B cell (primary cell): ENCODE measurements around the gene USH1C. TPM values are rescaled to one million over a fixed set of nuclear protein-coding genes. Genes with fewer than 3 reads are reported as not detected.

Experiments used
- ATAC-seq: fragments of 200-7000 bp; cut with Tn5 transposase; one replicate; pipeline ENCODE4 v1.10.0; 2021; ENCODE audit warnings: low read depth, mild to moderate bottlenecking, moderate number of reproducible peaks, moderate library complexity
- CTCF ChIA-PET: fragments of 350-600 bp; sonication (Branson Sonifier 250); formaldehyde crosslinking; loops from one replicate; lab custom pipeline; 2021; ENCODE audit warnings: antibody characterized with exemption, inconsistent platforms; lab: Charles Lee
- POLR2A ChIA-PET: fragments of 350-600 bp; sonication (Branson Sonifier 250); formaldehyde crosslinking; loops from one replicate; lab custom pipeline; 2021; ENCODE audit warnings: antibody characterized with exemption; lab: Charles Lee
- DNase-seq: peaks from one replicate; pipeline ENCODE4 v3.0.0; 2013
- H2AFZ ChIP-seq: 2 replicates; pipeline ENCODE4 v1.6.1; 2012; ENCODE audit warnings: mild to moderate bottlenecking, low read depth, low read length; ENCODE audit not compliant: insufficient read depth, poor library complexity, severe bottlenecking
- H3K27ac ChIP-seq, 2 donors: 1 replicate in 1 of 2; 2 replicates in 1 of 2; pipeline ENCODE4 v1.5.1; 2012 to 2013; ENCODE audit warnings: low read length in 2 of 2, mild to moderate bottlenecking in 2 of 2, moderate library complexity in 1 of 2
- H3K27me3 ChIP-seq, 4 experiments: fragments of 200-600 bp in 1 of 4; sonication (generic) in 1 of 4; replicated peaks in 1 of 4; 1 replicate in 2 of 4; 2 replicates in 2 of 4; pipeline versions ENCODE4 v1.6.1 to v1.7.0; 2013 to 2016; ENCODE audit warnings: low read length in 3 of 4, mild to moderate bottlenecking in 2 of 4, mixed read lengths in 1 of 4, moderate library complexity in 1 of 4; ENCODE audit not compliant: insufficient read depth in 4 of 4, control insufficient read depth in 3 of 4; ENCODE audit errors: control extremely low read depth in 1 of 4
- H3K36me3 ChIP-seq, 2 experiments: replicated peaks in 1 of 2; 1 replicate in 1 of 2; 2 replicates in 1 of 2; pipeline versions ENCODE4 v1.6.1 to v1.7.1; 2013; ENCODE audit warnings: low read length in 1 of 2; ENCODE audit not compliant: insufficient read depth in 2 of 2, control insufficient read depth in 1 of 2; ENCODE audit errors: control extremely low read depth in 1 of 2, extremely low read depth in 1 of 2
- H3K4me1 ChIP-seq, 2 donors: fragments of 200-600 bp in 1 of 2; sonication (generic) in 1 of 2; 1 replicate in 1 of 2; 2 replicates in 1 of 2; pipeline versions ENCODE4 v1.5.1 to v1.6.1; 2013 to 2017; ENCODE audit warnings: low read length in 2 of 2; ENCODE audit not compliant: control insufficient read depth in 2 of 2, insufficient read depth in 2 of 2
- H3K4me2 ChIP-seq: replicated peaks from 2 replicates; pipeline ENCODE3; 2012; ENCODE audit warnings: mild to moderate bottlenecking, low read depth, low read length; ENCODE audit not compliant: poor library complexity, severe bottlenecking
- H3K4me3 ChIP-seq, 5 experiments: fragments of 200-600 bp in 1 of 5; sonication (generic) in 1 of 5; 1 replicate in 3 of 5; 2 replicates in 2 of 5; pipeline versions ENCODE4 v1.5.1 to v1.7.0; 2011 to 2016; ENCODE audit warnings: low read length in 4 of 5, mild to moderate bottlenecking in 4 of 5, low read depth in 2 of 5, control low read depth in 1 of 5, moderate library complexity in 1 of 5; ENCODE audit not compliant: insufficient read depth in 1 of 5; ENCODE audit errors: control extremely low read depth in 1 of 5, extremely low read depth in 1 of 5
- H3K79me2 ChIP-seq: fragments of 200-600 bp; sonication (generic); one replicate; pipeline ENCODE4 v1.6.0; 2016; ENCODE audit warnings: low read length; ENCODE audit not compliant: control insufficient read depth, insufficient read depth
- H3K9ac ChIP-seq: fragments of 200-600 bp; sonication (generic); 2 replicates; pipeline ENCODE4 v1.6.1; 2017; ENCODE audit warnings: mild to moderate bottlenecking, low read length, moderate library complexity
- H3K9me3 ChIP-seq, 3 donors: one replicate each; pipeline versions ENCODE4 v1.6.1 to v1.7.1; 2013; ENCODE audit warnings: low read length in 2 of 3; ENCODE audit not compliant: control insufficient read depth in 2 of 3, insufficient read depth in 1 of 3; ENCODE audit errors: control extremely low read depth in 1 of 3
- H4K20me1 ChIP-seq: 2 replicates; pipeline ENCODE4 v1.6.0; 2012; ENCODE audit warnings: mild to moderate bottlenecking, low read length; ENCODE audit not compliant: insufficient read depth, control insufficient read depth, poor library complexity, severe bottlenecking
- H3K27ac Mint-ChIP-seq: one replicate; pipeline ENCODE4 v1.8.0; 2021; ENCODE audit warnings: mixed read lengths
- H3K27me3 Mint-ChIP-seq: one replicate; pipeline ENCODE4 v1.8.0; 2021; ENCODE audit warnings: mixed read lengths
- H3K4me1 Mint-ChIP-seq: one replicate; pipeline ENCODE4 v1.8.0; 2021; ENCODE audit warnings: mixed read lengths
- H3K4me3 Mint-ChIP-seq: one replicate; pipeline ENCODE4 v1.8.0; 2021; ENCODE audit warnings: mixed read lengths
- H3K9me3 Mint-ChIP-seq: one replicate; pipeline ENCODE4 v1.8.0; 2022; ENCODE audit warnings: mixed read lengths; ENCODE audit not compliant: insufficient read depth
- CTCF ChIP-seq: fragments of 200-600 bp; IDR thresholded peaks from one replicate; pipeline ENCODE4 v1.8.0; 2022; ENCODE audit warnings: antibody characterized with exemption, mild to moderate bottlenecking
- EZH2 ChIP-seq: IDR thresholded peaks from 2 replicates; pipeline ENCODE4 v1.6.1; 2012; ENCODE audit warnings: borderline replicate concordance, low read depth, mild to moderate bottlenecking, moderate library complexity, low read length; ENCODE audit not compliant: insufficient read depth, poor library complexity, severe bottlenecking
- WGBS: methylation state at CpG from one replicate; pipeline ENCODE4 v1.1.5; 2013; ENCODE audit warnings: missing lambda C conversion rate; ENCODE audit not compliant: insufficient coverage; 5-methylcytosine and 5-hydroxymethylcytosine counted together
- intact Hi-C: fragments of 100-400 bp; cut with micrococcal nuclease; formaldehyde crosslinking; loops from one replicate; pipeline ENCODE4 v1.10.0; 2022
- polyA plus RNA-seq: library from polyadenylated mRNA; depleted of rRNA; stranded (reverse); fragments of >200 nt; gene quantifications from 2 replicates; pipeline ENCODE4 v1.2.3, GENCODE V29; 2012
- total RNA-seq, 2 donors: library from RNA; stranded (reverse); fragments of 120-200 nt in 1 of 2; gene quantifications; 1 replicate in 1 of 2; 2 replicates in 1 of 2; pipeline versions ENCODE4 v1.2.3 to v1.2.4, GENCODE V29; 2013 to 2022

Gene USH1C
- total and polyA plus RNA-seq, 2 donors (not counting 1 experiment from before 2014, with no cell fraction given) = not detected

DNA sequence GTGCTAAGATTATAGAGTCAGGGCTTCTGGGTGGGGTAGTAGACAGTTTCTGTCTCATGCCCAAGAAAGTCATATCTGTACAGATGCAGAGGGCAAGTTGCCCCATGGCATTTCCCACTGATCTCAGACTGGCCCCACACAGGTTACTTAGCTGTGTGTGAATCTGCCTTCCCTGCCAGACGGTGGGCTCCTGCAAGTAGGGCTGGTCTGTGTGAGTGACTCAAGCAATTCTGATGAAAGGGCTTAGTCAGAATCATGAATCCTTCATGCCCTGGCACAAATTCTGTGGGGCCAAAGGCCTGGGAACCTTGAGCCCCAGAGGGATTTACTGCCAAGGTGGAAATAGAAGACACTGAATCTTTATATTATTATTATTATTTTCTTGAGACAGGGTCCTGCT lies 30.4 kb downstream of the USH1C start:
- H3K9me3 Mint-ChIP-seq = no peaks in the 10 kb centered on the region
- intact Hi-C loops = no loop called here
- POLR2A ChIA-PET = interaction anchor here (0.7 kb wide), 1 partner anchor 8 kb away, joined by 3 read pairs; no protein-coding TSS in a partner anchor
- H3K27me3 Mint-ChIP-seq = peaks cover 26% of the 10 kb centered on the region
- WGBS = 100% methylated on average over 1 of the region's 1 CpG
- peaks cover 0 to 2% (median 0%) of the 10 kb centered on the region in 4 experiments for H3K27me3 ChIP-seq
- H3K9me3 ChIP-seq = no peaks in the 10 kb centered on the region
- no peak overlapping the region for H3K4me3 Mint-ChIP-seq
- TF ChIP-seq CTCF = no peak
- no peak for TF ChIP-seq EZH2
- H3K36me3 ChIP-seq = no peaks in the 10 kb centered on the region
- no peak overlapping the region for H3K4me3 ChIP-seq
- ATAC-seq (no peak), DNase-seq (no peak)
- no peak overlapping the region for H3K27ac Mint-ChIP-seq
- no peak overlapping the region for H3K4me2 ChIP-seq
- no peaks in the 10 kb centered on the region for H4K20me1 ChIP-seq
- H3K27ac ChIP-seq = no peak overlapping the region
- H3K4me1 Mint-ChIP-seq = no peaks in the 10 kb centered on the region
- no peaks in the 10 kb centered on the region for H3K4me1 ChIP-seq
- H3K9ac ChIP-seq = no peak overlapping the region
- CTCF ChIA-PET = no interaction called here
- no peaks in the 10 kb centered on the region for H3K79me2 ChIP-seq
- no peak overlapping the region for H2AFZ ChIP-seq

DNA sequence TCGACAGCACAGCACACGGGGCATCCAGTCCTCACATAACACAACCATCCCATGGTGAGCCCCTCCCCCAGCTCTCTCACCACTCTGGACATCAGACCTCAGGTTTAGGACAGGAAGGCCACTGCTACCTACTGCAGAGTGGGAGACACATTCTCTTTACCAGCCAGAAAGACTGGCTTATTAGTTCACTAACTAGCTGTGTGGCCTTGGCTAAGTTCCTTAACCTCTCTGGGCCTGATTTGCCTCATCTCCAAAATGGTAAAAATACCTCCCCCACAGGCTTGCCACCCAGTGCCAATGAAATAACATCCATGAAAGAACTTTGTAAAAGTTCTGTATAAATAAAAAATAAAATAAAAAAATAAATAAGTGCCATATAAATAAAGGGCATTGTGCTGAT lies 32.1 kb downstream of the USH1C start:
- Histone ChIP-seq H2AFZ (no peak overlapping the region), H3K27ac (no peak overlapping the region)

More for the DNA sequence above, 32.1 kb downstream of the USH1C start:
- no peak for DNase-seq
- WGBS = no CpG with 5 or more reads among the region's 2 CpGs
- ATAC-seq = no peak
- no peaks in the 10 kb centered on the region for H3K27me3 ChIP-seq
- no peaks in the 10 kb centered on the region for H4K20me1 ChIP-seq
- H3K4me3 Mint-ChIP-seq = no peak overlapping the region
- H3K4me3 ChIP-seq = no peak overlapping the region
- H3K79me2 ChIP-seq = no peaks in the 10 kb centered on the region
- intact Hi-C loops = no loop called here
- ChIA-PET CTCF (interaction anchor here (1.3 to 1.9 kb wide), 2 partner anchors 13 to 128 kb away, joined by 3 to 10 read pairs; no protein-coding TSS in a partner anchor), POLR2A (no interaction called here)
- no peaks in the 10 kb centered on the region for H3K4me1 Mint-ChIP-seq
- no peak overlapping the region for H3K27ac Mint-ChIP-seq
- H3K9ac ChIP-seq = no peak overlapping the region
- peaks cover 27% of the 10 kb centered on the region for H3K27me3 Mint-ChIP-seq
- H3K9me3 ChIP-seq = no peaks in the 10 kb centered on the region
- no peak overlapping the region for H3K4me2 ChIP-seq
- TF ChIP-seq CTCF (no peak), EZH2 (no peak)
- no peaks in the 10 kb centered on the region for H3K9me3 Mint-ChIP-seq
- H3K4me1 ChIP-seq = no peaks in the 10 kb centered on the region
- H3K36me3 ChIP-seq = no peaks in the 10 kb centered on the region
